GM21447 (cell line): ENCODE results near the gene ASIP.
A peak's percentile ranks its signal among the peaks of the same experiment; 100 is the strongest.

ENCODE experiments used
- ATAC-seq: cut with Tn5 transposase; IDR thresholded peaks from one replicate; pipeline ENCODE4 v1.9.1; 2021; ENCODE audit not compliant: unreplicated experiment

The ASIP gene

DNA sequence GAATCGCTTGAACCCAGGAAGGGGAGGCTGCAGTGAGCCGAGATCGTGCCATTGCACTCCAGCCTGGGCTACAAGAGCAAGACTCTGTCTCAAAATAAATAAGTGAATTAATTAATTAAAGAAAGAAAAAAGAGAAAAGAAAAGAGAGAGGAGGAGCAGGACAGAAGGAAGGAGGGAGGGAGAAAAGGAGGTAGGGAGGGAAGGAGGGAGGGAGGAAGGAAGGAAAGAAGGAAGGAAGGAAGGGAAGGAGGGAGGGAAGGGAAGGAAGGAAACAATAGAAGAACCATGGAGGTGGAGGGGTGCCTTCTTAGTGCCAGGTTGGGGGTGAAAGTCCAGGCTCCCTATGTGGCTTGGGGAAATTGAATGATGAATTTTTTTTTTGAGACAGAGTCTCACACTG is 68.5 kb downstream of the ASIP start:
- ATAC-seq = no peak

GRCh38 chr20:34310481-34311117 is 69.4 kb downstream of the ASIP start:
- no peak for ATAC-seq

DNA sequence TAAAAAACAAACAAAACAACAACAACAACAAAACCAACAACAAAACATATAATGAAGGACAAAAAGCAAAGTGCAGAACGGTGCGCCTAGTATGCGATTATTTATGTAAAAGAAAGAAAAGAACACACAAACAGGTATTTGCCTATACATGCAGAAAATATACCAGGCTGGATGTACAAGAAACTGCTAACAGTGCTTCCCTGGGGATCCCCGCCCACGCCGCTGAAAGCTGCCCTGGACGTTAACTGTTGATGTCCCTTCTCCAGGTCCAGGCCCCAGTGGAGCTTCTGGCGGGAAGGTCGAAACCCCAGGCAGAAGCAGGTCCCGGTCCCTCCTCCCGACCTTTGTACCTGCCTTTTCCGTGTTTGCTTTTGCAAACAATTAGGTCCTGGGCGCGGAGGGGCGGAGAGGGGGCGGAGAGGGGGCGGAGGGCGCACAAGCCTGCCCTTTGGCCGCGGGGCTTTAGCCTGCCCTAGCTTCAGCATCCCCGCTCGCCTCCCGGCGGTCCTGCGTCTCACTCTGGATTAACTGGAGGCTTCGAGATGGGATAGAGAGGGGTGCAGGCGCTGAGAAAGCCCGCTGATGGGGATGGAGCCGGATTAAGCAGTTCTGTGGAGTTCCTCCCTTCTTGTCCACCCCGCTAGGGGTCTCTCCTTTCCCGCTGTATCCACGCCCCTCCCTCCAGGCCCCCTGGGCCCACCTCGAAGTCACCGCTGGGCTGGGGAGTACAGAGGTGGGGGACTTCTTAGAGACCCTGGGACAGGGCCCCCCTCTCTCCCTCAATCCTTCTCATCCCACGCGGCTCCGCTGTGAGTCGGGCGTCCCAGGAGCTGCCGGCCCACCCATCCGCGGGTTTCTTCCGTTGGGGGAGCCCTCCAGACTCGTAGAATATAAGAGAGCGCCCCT is 70.1 kb downstream of the ASIP start:
- no peak for ATAC-seq

- ATAC-seq = no peak
These were observed 70.8 kb downstream of the ASIP start for GRCh38 chr20:34312024-34312460.

- peak; percentile 90 for ATAC-seq
These were observed 71.5 kb downstream of the ASIP start for GRCh38 chr20:34312544-34313217.

DNA sequence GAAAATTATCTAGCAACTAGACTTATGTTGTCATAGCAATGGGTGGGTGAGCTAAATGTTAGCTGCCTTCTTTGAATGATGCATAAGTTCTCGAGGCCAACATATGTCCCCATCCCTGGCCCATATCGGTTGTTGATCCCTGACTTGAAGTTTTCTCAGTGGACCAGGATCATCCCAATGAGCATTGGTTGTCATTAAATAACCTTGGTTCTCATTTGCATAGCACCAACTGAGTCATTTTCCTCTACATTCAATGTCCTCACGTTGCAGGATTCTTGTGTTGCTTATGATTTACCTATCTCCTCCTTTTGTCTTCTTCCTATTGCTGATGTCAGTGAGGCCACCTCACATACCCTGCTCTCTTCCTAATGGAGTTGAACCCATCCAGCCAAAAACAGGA is 74.0 kb downstream of the ASIP start:
- no peak for ATAC-seq

DNA sequence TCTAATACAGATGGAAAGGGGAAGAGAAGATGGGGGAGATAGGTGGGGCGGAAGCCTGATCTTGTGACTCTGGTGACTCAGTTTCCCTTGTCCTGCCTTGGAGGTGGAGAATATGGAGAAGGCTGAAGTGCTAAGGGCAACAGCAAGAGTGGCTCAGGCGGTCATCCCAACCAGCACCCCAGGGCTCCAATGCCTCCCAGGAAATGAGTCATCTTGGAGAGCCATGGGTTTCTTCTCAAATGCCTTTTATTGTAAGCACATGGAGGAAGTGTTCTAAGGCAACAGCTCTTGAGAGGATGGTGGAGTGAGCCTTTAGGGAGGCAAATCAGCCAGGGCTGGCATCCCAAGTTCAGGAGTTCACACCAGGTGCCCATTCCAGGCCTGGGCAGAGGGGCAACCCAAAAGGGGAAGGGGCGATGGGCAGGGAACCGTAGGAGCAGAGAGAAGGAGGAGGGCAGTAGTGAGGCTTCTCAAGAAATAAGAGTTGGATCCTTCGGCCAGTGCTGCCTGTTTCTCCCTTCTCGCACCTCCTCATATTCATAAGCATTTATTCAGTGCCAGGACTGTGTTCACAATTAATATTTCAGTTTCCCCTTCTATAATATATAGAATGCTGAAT is 75.1 kb downstream of the ASIP start:
- ATAC-seq = no peak
